GM12872 (cell line): ENCODE measurements around the gene CSF1R.

Experiments used
- TF ChIP-seq, protein P1 (sequence below): IDR thresholded peaks from 3 replicates; pipeline ENCODE4 v1.5.1; 2011; ENCODE audit warnings: low read depth, mild to moderate bottlenecking, low read length, moderate library complexity; ENCODE audit not compliant: insufficient read depth

The CSF1R gene

DNA sequence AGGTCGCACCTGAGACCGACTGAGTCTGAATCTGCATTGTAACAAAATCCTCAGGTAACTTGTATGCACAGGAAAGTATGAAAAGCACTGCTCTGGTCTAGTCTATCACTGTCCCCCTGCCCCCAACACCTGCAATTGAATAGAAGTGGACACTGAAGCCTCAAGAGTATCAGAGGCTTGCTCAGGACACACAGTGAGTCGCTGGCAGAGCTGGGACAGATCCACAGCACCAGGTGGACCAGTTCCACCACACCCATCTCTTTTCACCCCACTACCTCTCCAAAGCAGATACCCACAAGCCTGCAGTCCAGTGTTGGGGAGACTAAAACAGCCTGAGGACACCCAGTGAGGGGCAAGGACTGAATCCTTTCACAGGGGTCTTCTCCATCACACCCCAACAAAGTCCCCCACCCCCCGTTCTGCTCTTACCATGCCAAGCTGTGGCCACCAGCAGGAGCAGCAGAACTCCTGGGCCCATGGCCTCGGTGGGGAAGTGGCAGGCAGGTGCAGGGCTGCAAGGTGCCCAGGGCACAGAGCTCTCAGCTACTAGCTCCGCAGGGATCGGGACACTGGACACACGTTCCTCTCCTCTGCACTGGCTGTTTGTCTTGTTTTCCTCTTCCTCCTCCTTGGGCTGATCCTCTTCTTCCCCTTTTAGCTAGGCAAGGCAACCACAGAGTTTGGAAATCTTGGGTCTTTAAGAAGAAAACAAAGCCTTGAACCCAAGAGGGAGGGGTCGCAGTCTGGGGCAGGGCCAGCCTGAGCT is at the start of gene CSF1R:
CSF1R (minus strand) TSS at position 605 of the 766 bp plus-strand sequence; CDS start at position 478, 127 bp downstream.
- TF ChIP-seq, protein P1, sequence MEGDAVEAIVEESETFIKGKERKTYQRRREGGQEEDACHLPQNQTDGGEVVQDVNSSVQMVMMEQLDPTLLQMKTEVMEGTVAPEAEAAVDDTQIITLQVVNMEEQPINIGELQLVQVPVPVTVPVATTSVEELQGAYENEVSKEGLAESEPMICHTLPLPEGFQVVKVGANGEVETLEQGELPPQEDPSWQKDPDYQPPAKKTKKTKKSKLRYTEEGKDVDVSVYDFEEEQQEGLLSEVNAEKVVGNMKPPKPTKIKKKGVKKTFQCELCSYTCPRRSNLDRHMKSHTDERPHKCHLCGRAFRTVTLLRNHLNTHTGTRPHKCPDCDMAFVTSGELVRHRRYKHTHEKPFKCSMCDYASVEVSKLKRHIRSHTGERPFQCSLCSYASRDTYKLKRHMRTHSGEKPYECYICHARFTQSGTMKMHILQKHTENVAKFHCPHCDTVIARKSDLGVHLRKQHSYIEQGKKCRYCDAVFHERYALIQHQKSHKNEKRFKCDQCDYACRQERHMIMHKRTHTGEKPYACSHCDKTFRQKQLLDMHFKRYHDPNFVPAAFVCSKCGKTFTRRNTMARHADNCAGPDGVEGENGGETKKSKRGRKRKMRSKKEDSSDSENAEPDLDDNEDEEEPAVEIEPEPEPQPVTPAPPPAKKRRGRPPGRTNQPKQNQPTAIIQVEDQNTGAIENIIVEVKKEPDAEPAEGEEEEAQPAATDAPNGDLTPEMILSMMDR, result no peak

DNA sequence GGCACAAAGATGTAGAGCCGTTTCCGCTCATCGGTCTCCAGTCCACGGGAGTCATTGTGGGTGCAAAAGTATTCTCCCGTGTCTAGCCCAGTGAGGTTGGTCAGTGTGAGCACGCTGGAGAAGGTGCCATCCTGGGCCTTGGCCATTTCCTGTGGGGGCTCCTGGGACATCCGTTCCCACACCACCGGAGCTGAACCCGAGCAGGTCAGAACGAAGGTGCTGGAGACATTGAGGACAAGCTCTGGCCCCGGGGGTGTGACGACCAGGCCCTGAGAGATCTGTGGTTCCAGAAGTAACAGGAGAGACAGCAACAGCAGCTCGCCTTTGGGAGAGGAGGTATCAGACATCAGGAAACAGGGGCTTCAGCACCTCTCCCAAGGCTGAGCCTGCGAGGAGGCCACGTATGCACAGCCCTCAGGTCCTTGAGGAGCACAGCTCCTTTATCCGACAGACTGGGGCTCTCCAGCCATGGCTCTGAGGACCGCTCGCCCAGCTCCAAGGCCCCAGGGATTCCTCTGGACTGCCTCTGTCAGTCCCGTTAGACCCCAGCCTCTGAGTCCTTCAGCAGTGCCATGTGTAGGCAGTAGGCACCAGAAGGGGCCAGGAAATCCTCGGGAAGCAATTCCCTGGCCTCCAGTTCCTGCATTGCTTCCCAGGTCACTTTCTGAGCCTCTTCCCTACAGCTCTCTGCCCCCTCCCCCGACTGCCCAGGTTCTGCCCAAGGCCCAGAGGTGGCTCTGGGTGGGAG is 49.4 kb upstream of the CSF1R start:
- TF ChIP-seq, protein P1, result no peak

DNA sequence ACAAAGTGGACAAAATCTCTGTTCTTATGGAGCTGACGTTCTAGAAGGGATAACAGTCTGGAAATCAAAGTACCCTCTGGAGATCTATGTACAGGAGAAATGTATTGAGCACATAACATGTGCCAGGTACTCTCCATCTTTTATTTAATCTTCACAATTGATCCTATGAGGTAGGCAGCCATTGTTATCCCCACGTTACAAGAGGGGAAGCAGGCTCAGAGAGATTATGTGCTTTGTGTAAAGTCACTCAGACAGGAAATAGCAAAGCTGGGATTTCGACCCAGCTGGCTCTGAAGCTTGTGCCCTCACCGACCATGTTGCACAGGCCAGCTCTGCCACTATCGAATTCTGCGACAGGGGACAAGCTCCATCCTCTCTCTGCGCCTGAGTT is 47.8 kb upstream of the CSF1R start:
- TF ChIP-seq, protein P1, result no peak

DNA sequence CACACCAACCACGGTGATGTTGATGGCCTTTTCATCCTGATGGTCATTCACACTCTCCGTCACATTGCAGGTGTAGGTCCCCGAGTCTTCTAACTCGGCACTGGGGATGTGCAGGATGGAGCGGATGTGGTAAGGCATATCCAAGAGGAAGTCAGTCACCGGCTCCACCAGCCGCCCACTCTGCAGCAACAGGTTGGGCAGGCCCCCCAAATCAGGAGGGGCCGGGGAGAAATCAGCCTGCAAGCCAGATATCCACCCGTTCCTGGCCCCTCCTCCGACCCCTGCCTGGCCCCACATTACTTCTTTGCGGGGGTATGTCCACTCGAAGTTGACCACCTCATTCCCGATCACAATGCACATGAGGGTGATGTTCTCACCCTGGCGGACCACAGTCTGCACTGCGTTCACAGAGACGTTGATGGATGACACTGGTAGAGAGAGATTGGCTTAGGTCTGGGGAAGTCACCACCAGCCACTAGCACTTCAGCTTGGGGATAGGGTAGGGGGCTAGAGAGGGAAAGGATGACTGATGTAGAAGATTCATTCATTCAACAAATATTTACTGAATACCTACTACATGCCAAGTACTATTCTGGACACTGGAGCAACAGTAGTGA is 47.3 kb upstream of the CSF1R start:
- TF ChIP-seq, protein P1, result no peak

DNA sequence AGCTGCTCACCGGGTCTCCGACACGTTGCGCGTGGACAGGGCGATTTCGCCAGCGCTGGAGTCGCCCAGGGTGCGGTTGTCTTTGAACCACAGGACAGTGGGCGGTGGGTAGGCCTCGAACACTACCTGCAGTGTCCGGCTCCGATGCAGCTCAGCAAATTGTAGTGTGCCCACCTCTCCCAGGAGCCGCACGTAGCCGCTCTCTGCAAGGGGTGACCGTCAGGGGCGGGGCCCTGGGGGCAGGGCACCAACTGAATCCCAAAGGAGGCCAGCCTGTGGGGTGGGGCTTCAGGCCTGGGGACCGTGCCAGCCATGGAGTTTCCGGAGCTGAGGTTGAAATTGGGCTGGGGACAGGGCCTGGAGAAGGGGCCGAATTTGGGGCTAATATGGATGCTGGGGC is 46.4 kb upstream of the CSF1R start:
- TF ChIP-seq, protein P1, result no peak

DNA sequence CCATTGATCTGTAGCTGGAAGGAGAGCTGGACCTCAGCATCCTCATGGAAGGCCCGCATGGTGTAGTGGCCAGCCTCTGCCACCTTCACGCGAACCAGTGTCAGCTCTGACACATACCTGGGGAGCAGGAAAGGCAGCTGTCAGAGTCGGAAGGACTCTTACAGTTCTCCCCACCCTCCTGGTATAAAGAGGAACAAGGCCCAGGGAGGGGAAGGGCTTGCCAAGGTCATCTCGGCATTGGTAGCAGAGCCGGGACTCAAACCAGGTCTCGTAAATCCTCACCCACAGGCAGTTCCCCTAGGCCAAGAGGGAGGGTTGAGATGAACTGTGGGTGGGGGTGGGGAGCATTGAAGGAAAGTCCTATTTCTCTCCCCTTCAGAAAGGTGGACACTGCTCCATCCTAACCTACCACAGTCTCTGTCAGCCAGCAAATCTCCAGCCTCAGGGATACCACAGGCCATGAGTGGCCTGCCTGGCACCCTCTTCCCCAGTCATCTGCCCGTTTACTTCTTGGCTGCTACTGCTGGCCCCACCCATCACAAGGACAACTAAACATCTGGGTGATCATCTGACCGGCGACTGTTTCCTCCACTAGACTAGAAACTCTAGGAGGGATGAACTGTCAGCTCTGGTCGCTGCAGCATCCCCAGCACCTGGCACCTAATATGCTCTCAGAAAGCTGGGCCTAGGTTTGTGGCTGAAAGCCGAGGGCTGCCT is 45.8 kb upstream of the CSF1R start:
- TF ChIP-seq, protein P1, result no peak

DNA sequence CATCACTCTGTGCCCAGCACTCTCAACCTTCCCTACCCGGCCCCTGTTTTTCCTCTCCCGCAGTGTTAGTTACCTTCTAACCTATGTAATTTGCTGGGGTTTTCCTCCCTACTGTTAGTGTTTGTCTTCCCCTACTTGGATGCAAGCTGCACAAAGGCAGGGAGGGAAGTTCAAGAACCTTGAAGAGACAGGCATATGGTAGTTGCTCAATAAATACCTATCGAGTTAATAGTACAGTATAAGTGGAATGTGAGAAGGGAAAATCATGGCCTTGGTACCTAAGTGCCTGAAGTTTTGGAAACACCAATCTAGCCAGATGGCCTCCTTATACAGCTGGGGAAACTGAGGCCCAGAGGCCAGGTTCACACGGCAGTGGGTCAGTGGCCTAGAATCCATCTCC is 45.1 kb upstream of the CSF1R start:
- TF ChIP-seq, protein P1, result no peak
